ENCODE data around the gene PIK3AP1. TPM values are rescaled to one million over a fixed set of nuclear protein-coding genes. Genes with fewer than 3 reads are reported as not detected.

Gene PIK3AP1
- total RNA-seq, 1 experiment from 2014 or later, result 4.3 TPM

DNA sequence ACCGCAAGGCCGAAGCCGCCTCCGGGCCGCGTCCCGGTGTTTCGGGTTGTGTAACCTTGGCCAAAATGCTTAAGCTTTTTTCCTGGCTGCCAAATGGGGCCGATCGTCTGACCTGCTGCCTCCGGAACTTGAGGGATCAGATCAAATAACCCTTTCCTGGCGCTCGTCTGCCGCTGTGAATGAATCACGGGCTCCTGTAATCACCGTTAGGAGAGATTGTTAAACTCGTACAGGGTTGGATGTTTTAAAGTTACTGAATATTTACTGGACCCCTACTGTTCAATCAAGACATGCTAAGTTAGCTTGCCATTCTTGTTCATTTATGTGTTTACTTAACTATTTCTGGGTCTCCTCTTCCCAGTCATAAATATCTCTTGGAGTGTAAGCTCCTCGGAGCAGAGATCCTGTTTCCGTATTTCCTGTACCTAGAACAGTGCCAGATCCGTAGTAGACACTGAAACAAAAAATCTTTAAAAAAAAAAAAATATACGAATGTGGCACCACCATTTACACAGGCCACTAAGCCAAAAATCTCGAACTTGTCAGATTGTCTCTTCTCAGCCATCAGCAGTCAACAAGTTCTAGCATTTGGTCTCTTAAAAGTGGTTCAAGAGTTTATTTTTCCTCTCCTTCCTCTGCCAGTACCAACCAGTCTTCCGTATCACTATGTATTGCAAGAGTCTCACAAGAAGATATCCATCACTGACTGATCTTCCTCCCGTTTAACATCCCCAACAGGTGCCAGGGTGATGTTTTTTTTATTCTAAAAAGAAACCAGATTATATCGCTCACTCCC is 132.9 kb downstream of the PIK3AP1 start:
- Mint-ChIP-seq H3K27ac (no peak overlapping the region; the same call in none of the 2 replicates), H3K9me3 (no peaks in the 10 kb centered on the region), H3K27me3 (ENCODE audit: low read depth) (no peaks in the 10 kb centered on the region), H3K4me1 (peaks cover 19% of the 10 kb centered on the region), H3K4me3 (no peak overlapping the region), H3K36me3 (no peaks in the 10 kb centered on the region)
- no peak for DNase-seq (ENCODE audit: low spot score)
- POLR2A ChIA-PET, result no interaction called here
- TF ChIP-seq FOXP1 (CRISPR knock-in tag; IDR thresholded peaks at IDR 0.05; ENCODE audit: borderline replicate concordance), result no peak
- TF ChIP-seq MYBL2 (CRISPR knock-in tag; IDR thresholded peaks at IDR 0.05), result no peak
- TF ChIP-seq, protein P1, sequence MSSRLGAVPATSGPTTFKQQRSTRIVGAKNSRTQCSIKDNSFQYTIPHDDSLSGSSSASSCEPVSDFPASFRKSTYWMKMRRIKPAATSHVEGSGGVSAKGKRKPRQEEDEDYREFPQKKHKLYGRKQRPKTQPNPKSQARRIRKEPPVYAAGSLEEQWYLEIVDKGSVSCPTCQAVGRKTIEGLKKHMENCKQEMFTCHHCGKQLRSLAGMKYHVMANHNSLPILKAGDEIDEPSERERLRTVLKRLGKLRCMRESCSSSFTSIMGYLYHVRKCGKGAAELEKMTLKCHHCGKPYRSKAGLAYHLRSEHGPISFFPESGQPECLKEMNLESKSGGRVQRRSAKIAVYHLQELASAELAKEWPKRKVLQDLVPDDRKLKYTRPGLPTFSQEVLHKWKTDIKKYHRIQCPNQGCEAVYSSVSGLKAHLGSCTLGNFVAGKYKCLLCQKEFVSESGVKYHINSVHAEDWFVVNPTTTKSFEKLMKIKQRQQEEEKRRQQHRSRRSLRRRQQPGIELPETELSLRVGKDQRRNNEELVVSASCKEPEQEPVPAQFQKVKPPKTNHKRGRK (CRISPR knock-in tag; IDR thresholded peaks at IDR 0.05; ENCODE audit: borderline replicate concordance), result no peak
- TF ChIP-seq, protein P2, sequence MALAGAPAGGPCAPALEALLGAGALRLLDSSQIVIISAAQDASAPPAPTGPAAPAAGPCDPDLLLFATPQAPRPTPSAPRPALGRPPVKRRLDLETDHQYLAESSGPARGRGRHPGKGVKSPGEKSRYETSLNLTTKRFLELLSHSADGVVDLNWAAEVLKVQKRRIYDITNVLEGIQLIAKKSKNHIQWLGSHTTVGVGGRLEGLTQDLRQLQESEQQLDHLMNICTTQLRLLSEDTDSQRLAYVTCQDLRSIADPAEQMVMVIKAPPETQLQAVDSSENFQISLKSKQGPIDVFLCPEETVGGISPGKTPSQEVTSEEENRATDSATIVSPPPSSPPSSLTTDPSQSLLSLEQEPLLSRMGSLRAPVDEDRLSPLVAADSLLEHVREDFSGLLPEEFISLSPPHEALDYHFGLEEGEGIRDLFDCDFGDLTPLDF (CRISPR knock-in tag; IDR thresholded peaks at IDR 0.05), result no peak
- TF ChIP-seq, protein P3, sequence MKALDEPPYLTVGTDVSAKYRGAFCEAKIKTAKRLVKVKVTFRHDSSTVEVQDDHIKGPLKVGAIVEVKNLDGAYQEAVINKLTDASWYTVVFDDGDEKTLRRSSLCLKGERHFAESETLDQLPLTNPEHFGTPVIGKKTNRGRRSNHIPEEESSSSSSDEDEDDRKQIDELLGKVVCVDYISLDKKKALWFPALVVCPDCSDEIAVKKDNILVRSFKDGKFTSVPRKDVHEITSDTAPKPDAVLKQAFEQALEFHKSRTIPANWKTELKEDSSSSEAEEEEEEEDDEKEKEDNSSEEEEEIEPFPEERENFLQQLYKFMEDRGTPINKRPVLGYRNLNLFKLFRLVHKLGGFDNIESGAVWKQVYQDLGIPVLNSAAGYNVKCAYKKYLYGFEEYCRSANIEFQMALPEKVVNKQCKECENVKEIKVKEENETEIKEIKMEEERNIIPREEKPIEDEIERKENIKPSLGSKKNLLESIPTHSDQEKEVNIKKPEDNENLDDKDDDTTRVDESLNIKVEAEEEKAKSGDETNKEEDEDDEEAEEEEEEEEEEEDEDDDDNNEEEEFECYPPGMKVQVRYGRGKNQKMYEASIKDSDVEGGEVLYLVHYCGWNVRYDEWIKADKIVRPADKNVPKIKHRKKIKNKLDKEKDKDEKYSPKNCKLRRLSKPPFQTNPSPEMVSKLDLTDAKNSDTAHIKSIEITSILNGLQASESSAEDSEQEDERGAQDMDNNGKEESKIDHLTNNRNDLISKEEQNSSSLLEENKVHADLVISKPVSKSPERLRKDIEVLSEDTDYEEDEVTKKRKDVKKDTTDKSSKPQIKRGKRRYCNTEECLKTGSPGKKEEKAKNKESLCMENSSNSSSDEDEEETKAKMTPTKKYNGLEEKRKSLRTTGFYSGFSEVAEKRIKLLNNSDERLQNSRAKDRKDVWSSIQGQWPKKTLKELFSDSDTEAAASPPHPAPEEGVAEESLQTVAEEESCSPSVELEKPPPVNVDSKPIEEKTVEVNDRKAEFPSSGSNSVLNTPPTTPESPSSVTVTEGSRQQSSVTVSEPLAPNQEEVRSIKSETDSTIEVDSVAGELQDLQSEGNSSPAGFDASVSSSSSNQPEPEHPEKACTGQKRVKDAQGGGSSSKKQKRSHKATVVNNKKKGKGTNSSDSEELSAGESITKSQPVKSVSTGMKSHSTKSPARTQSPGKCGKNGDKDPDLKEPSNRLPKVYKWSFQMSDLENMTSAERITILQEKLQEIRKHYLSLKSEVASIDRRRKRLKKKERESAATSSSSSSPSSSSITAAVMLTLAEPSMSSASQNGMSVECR (CRISPR knock-in tag; IDR thresholded peaks at IDR 0.05; ENCODE audit: borderline replicate concordance), result no peak
- ATAC-seq, result peak; percentile 17; the same call in 1 of the 2 replicates
- CTCF ChIA-PET, result no interaction called here

DNA sequence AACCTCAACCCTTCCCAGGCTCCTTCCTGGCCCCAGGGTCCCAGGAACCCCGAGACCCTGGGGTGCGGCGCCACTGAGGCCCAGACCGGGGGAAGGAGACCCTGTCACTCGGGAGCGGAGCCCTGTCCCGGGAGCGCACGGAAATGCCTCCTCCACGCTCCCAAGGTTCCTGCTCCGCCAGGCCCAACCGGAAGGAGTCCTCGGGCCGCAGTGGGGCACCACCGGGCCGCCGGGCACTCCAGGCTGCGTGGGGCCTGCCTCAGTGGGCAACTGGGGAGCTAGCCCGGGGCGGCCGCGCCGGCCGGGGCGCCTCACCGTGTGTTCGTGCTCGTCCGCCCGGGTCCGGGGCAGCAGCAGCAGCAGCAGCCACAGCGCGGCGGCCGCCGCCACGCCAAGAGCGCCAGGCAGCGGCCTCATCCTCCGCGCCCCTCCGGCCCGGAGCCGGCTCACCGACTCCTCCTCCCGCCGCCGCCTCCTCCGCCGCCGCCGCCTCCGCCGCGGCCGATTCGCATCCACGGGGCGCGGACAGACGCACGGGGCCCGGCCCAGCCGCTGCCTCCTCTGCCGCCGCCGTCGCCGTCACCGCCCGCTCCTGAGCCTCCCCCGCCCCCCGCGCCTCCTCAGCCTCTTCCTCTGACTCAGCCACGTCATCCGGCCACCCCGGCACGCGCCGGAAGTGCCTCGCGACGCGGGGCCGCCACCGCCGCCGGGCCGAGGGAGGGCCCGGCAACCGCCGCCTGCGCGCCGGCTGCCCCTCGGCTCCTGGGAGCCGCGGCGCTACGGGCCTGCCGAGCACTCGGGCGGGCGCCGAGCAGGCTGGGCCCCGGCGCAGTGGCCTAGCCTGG is 133.7 kb downstream of the PIK3AP1 start, which contains the start of gene TM9SF3:
Gene TM9SF3, minus strand, starts transcription at position 594 of the 845 bp plus-strand sequence. Its CDS starts 177 bp downstream, at position 417.
- Mint-ChIP-seq H3K27me3 (ENCODE audit: low read depth) (no peaks in the 10 kb centered on the region), H3K36me3 (no peaks in the 10 kb centered on the region), H3K27ac (peak within 1 kb of the TSS; percentile 91), H3K4me3 (peak within 1 kb of the TSS; percentile 91), H3K4me1 (peaks cover 26% of the 10 kb centered on the region), H3K9me3 (no peaks in the 10 kb centered on the region)
- CTCF ChIA-PET, result no interaction called here
- POLR2A ChIA-PET, result interaction anchor here (0.6 kb wide), 1 partner anchor 1127 kb away, joined by 5 read pairs; the partner anchor contains the start of gene MARVELD1
- ATAC-seq, result peak; percentile 83
- peak; percentile 87 for DNase-seq (ENCODE audit: low spot score)
- TF ChIP-seq, protein P4, sequence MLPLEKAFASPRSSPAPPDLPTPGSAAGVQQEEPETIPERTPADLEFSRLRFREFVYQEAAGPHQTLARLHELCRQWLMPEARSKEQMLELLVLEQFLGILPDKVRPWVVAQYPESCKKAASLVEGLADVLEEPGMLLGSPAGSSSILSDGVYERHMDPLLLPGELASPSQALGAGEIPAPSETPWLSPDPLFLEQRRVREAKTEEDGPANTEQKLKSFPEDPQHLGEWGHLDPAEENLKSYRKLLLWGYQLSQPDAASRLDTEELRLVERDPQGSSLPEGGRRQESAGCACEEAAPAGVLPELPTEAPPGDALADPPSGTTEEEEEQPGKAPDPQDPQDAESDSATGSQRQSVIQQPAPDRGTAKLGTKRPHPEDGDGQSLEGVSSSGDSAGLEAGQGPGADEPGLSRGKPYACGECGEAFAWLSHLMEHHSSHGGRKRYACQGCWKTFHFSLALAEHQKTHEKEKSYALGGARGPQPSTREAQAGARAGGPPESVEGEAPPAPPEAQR (CRISPR knock-in tag; IDR thresholded peaks at IDR 0.05), result no peak
- TF ChIP-seq, protein P5, sequence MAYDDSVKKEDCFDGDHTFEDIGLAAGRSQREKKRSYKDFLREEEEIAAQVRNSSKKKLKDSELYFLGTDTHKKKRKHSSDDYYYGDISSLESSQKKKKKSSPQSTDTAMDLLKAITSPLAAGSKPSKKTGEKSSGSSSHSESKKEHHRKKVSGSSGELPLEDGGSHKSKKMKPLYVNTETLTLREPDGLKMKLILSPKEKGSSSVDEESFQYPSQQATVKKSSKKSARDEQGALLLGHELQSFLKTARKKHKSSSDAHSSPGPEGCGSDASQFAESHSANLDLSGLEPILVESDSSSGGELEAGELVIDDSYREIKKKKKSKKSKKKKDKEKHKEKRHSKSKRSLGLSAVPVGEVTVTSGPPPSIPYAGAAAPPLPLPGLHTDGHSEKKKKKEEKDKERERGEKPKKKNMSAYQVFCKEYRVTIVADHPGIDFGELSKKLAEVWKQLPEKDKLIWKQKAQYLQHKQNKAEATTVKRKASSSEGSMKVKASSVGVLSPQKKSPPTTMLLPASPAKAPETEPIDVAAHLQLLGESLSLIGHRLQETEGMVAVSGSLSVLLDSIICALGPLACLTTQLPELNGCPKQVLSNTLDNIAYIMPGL (CRISPR knock-in tag; IDR thresholded peaks at IDR 0.05), result peak; percentile 70
- no peak for TF ChIP-seq ELF4 (CRISPR knock-in tag; IDR thresholded peaks at IDR 0.05; ENCODE audit: low read depth)
- TF ChIP-seq TP53 (CRISPR knock-in tag; IDR thresholded peaks at IDR 0.05), result peak; percentile 70
- TF ChIP-seq, protein P1 (CRISPR knock-in tag; IDR thresholded peaks at IDR 0.05; ENCODE audit: borderline replicate concordance), result no peak
- no peak for TF ChIP-seq ZNF263 (CRISPR knock-in tag; IDR thresholded peaks at IDR 0.05; ENCODE audit: low read depth)
- no peak for TF ChIP-seq ETV6 (CRISPR knock-in tag; IDR thresholded peaks at IDR 0.05)
- TF ChIP-seq, protein P3 (CRISPR knock-in tag; IDR thresholded peaks at IDR 0.05; ENCODE audit: borderline replicate concordance), result 0 out of 2 replicates have a peak, but pooled peaks have one; percentile 73
- no peak for TF ChIP-seq ESRRA (CRISPR knock-in tag; IDR thresholded peaks at IDR 0.05; ENCODE audit: borderline replicate concordance)
